8988T (cell line): Measurements from ENCODE around the gene COQ10B.

ENCODE experiments used
- DNase-seq: peaks from one replicate; pipeline ENCODE4 v3.0.0; 2011

Gene COQ10B

GRCh38 chr2:197502685-197503084, 49.3 kb downstream of the COQ10B start:
- no peak for DNase-seq

GRCh38 chr2:197504000-197504399, 50.6 kb downstream of the COQ10B start:
- DNase-seq, result no peak

GRCh38 chr2:197504512-197504911, 51.2 kb downstream of the COQ10B start:
- no peak for DNase-seq

GRCh38 chr2:197506658-197507057, 53.3 kb downstream of the COQ10B start:
- DNase-seq, result no peak

- no peak for DNase-seq
Observed at GRCh38 chr2:197513915-197514314, 60.6 kb downstream of the COQ10B start.

- DNase-seq, result no peak
Observed at GRCh38 chr2:197514754-197515153, 61.4 kb downstream of the COQ10B start.

GRCh38 chr2:197515315-197515738, 62.0 kb downstream of the COQ10B start:
- DNase-seq, result no peak

GRCh38 chr2:197515739-197516392, 62.5 kb downstream of the COQ10B start, which contains the start of gene MOB4:
MOB4 (plus strand) TSS chr2:197516066; CDS start chr2:197516087, 21 bp downstream.
- DNase-seq, result peak; percentile 73

- no peak for DNase-seq
Observed at GRCh38 chr2:197516393-197516761, 63.0 kb downstream of the COQ10B start.

- no peak for DNase-seq
Observed at GRCh38 chr2:197517150-197517549, 63.8 kb downstream of the COQ10B start.
